Ovary (tissue), 9 donors: Measurements from ENCODE around the gene FXN. TPM values are rescaled to one million over a fixed set of nuclear protein-coding genes. Genes with fewer than 3 reads are reported as not detected.

ENCODE experiments used
- DNase-seq, 5 donors: peaks; one replicate each; pipeline ENCODE4 v3.0.0-alpha.2; 2019 to 2020
- H3K27ac ChIP-seq, 2 donors: fragments of 200-600 bp; one replicate each; pipeline versions ENCODE4 v1.5.1 to v1.8.0; 2019 to 2022
- H3K27me3 ChIP-seq: fragments of 200-600 bp; one replicate; pipeline ENCODE4 v1.8.0; 2022
- H3K36me3 ChIP-seq: fragments of 200-600 bp; sonication (generic); one replicate; pipeline ENCODE4 v1.5.1; 2019
- H3K4me1 ChIP-seq: one replicate; pipeline ENCODE4 v1.8.1; 2013; ENCODE audit warnings: mild to moderate bottlenecking, moderate library complexity; ENCODE audit not compliant: insufficient read depth
- H3K4me3 ChIP-seq: fragments of 200-600 bp; sonication (generic); one replicate; pipeline ENCODE4 v1.5.1; 2017
- H3K9me3 ChIP-seq, 2 donors: fragments of 200-600 bp in 1 of 2; sonication (generic) in 1 of 2; one replicate each; pipeline versions ENCODE4 v1.5.1 to v1.8.1; 2013 to 2019; ENCODE audit warnings: mild to moderate bottlenecking in 1 of 2, moderate library complexity in 1 of 2
- CTCF ChIP-seq, 3 donors: fragments of 450-650 bp in 2 of 3; fragments of 200-600 bp in 1 of 3; IDR thresholded peaks; one replicate each; pipeline versions ENCODE4 v1.5.1 to v1.8.0; 2016 to 2022; ENCODE audit warnings: antibody characterized with exemption in 3 of 3, mild to moderate bottlenecking in 1 of 3
- EP300 ChIP-seq: sonication (generic); formaldehyde crosslinking; IDR thresholded peaks from one replicate; pipeline ENCODE4 v1.6.1; 2017; ENCODE audit warnings: antibody characterized with exemption
- POLR2A ChIP-seq: fragments of 450-650 bp; IDR thresholded peaks from one replicate; pipeline ENCODE4 v1.6.1; 2017; ENCODE audit warnings: antibody characterized with exemption, mild to moderate bottlenecking, moderate library complexity
- WGBS, 3 donors: extraction: QIAGEN DNeasy Blood & Tissue Kit in 1 of 3; methylation state at CpG; one replicate each; pipeline versions ENCODE4 v1.1.5 to v1.1.7; 2013 to 2017; 5-methylcytosine and 5-hydroxymethylcytosine counted together
- intact Hi-C, 4 donors: fragments of 100-400 bp; cut with DNase I; formaldehyde crosslinking; loops; one replicate each; pipeline versions ENCODE4 v1.11.0 to v1.15.1; 2022 to 2023
- polyA plus RNA-seq, 2 donors: library from polyadenylated mRNA; stranded (reverse); fragments of 200-250 nt in 1 of 2; fragments of 350-450 nt in 1 of 2; fragmentation: Illumina TruSeq in 1 of 2; extraction: RNeasy Lipid Tissue Mini Kit (QIAGEN cat#74804) in 1 of 2; gene quantifications; one replicate each; pipeline ENCODE4 v1.2.3, GENCODE V29; 2013 to 2014
- total RNA-seq, 7 donors: library from RNA; depleted of rRNA in 2 of 7; stranded (reverse); fragments of >200 nt in 2 of 7; fragmentation: NEBNext Ultra II Directional in 3 of 7; extraction: Animal tissue kit (Norgen Biotek cat#: 25700) in 3 of 7; gene quantifications; one replicate each; pipeline versions ENCODE4 v1.1.0 to v1.2.4, GENCODE V29; 2016 to 2023
- donor health status: DM: no; HTN: no; CAD: no; lungs with moderate emphysema.
- donor health status: DM: no; HTN: no; CAD: no.
- donor health status: Bipolar disorder and iron deficiency.
- donor health status: DM: yes; HTN: yes; CAD: no.
- donor health status: DM: no; HTN: no; CAD: no.
- donor health status: DM: yes; HTN: yes; CAD: no.

Gene FXN
- total and polyA plus RNA-seq, 9 donors: 4.5 to 29.2 (median 21.9) TPM

DNA sequence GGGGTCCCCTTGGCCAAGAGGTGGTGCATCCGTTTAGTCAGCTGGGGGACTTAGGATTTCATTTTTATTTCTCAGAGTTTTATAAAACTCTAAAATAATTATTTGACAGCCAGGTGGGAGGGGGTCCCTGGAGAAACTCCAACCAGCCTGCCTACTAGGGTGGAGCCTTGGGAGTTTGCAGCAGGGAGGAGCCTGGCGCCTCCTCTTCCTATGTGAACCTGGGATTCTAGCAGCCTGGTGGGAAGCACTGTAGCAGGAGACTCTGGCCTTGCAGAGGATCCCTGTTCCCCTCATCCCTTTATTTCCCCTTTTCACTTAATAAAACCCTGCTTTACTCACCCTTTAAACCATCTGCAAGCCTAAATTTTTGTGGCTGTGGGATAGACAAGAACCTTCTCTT is 50.8 kb downstream of the FXN start:
- TF ChIP-seq POLR2A (no peak), CTCF (IDR thresholded peaks at IDR 0.05) (no peak), EP300 (no peak)
- no peaks in the 10 kb centered on the region for H3K27me3 ChIP-seq
- WGBS, 3 donors: 62 to 83% (median 67%) methylated on average over 2 of the region's 2 CpGs
- no peak for DNase-seq
- H3K9me3 ChIP-seq: no peaks in the 10 kb centered on the region
- H3K36me3 ChIP-seq: no peaks in the 10 kb centered on the region
- intact Hi-C loops: no loop called here
- no peak overlapping the region for H3K4me3 ChIP-seq
- peaks cover 3% of the 10 kb centered on the region for H3K4me1 ChIP-seq
- no peak overlapping the region for H3K27ac ChIP-seq

DNA sequence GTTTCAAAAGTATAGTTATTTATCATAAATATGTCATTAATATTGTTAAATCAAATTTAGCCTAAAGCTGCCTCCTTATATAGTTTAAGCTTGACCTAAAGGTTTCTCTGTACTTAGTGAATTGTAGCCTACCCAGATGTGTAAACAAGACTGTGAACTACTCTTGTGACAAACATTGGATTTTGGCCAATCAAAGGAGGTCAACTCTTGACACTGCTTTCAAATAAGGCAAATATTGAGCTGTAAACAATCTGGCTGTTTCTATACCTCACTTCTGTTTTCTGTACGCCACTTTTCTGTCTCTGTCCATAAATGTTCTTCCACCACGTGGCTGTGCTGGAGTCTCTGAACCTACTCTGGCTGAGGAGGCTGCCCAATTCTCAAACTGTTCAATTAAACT is 51.2 kb downstream of the FXN start:
- intact Hi-C loops: no loop called here
- Histone ChIP-seq H3K27ac (no peak overlapping the region), H3K27me3 (no peaks in the 10 kb centered on the region), H3K4me3 (no peak overlapping the region), H3K36me3 (no peaks in the 10 kb centered on the region), H3K4me1 (peaks cover 3% of the 10 kb centered on the region), H3K9me3 (no peaks in the 10 kb centered on the region)
- TF ChIP-seq POLR2A: no peak
- TF ChIP-seq EP300: no peak
- TF ChIP-seq CTCF (IDR thresholded peaks at IDR 0.05): no peak
- 92 to 94% (median 94%) methylated on average over 2 of the region's 2 CpGs for WGBS, 3 donors
- no peak for DNase-seq

GRCh38 chr9:69089082-69089481 is 53.5 kb downstream of the FXN start:
- H3K27ac ChIP-seq: no peak overlapping the region
- intact Hi-C loops: no loop called here
- H3K4me1 ChIP-seq: peaks cover 3% of the 10 kb centered on the region
- no peak for TF ChIP-seq CTCF (IDR thresholded peaks at IDR 0.05)
- no peak for TF ChIP-seq EP300
- TF ChIP-seq POLR2A: no peak
- H3K36me3 ChIP-seq: no peaks in the 10 kb centered on the region
- H3K27me3 ChIP-seq: no peaks in the 10 kb centered on the region
- no peaks in the 10 kb centered on the region for H3K9me3 ChIP-seq
- WGBS, 3 donors: 90 to 92% (median 92%) methylated on average over 5 of the region's 5 CpGs
- DNase-seq: no peak
- H3K4me3 ChIP-seq: no peak overlapping the region

- no peak for DNase-seq
- no peaks in the 10 kb centered on the region for H3K36me3 ChIP-seq
- H3K9me3 ChIP-seq: no peaks in the 10 kb centered on the region
- intact Hi-C loops: no loop called here
- no peak overlapping the region for H3K27ac ChIP-seq
- WGBS, 3 donors: 66 to 80% (median 70%) methylated on average over 9 of the region's 9 CpGs
- TF ChIP-seq EP300 (no peak), POLR2A (no peak), CTCF (IDR thresholded peaks at IDR 0.05) (no peak)
- H3K4me1 ChIP-seq: peaks cover 3% of the 10 kb centered on the region
- H3K4me3 ChIP-seq: no peak overlapping the region
- no peaks in the 10 kb centered on the region for H3K27me3 ChIP-seq
Measured at GRCh38 chr9:69089491-69089890, 53.9 kb downstream of the FXN start.
